Neural progenitor cell (in vitro differentiated cells): ENCODE results near the gene LOC101059915.

ENCODE experiments used
- CTCF ChIP-seq: fragments of 200-600 bp; sonication (generic); IDR thresholded peaks from 2 replicates; pipeline ENCODE4 v1.5.1; 2017; ENCODE audit warnings: antibody characterized with exemption, mild to moderate bottlenecking
- EZH2 ChIP-seq: fragments of 200-600 bp; sonication (generic); IDR thresholded peaks from 2 replicates; pipeline ENCODE4 v1.6.1; 2017; ENCODE audit warnings: antibody characterized with exemption, mild to moderate bottlenecking, moderate library complexity
- EZH2phosphoT487 ChIP-seq: fragments of 200-600 bp; sonication (generic); IDR thresholded peaks from 2 replicates; pipeline ENCODE4 v1.6.1; 2017; ENCODE audit warnings: antibody characterized with exemption

GRCh38 chrX:71671043-71671780, 3.9 kb downstream of the LOC101059915 start:
- TF ChIP-seq CTCF (no peak), EZH2 (no peak), EZH2phosphoT487 (no peak)
